Loucy (cell line): ENCODE data around the gene BCAS3.

ENCODE experiments used
- H2AFZ ChIP-seq: fragments of 200-600 bp; sonication (generic); 2 replicates; pipeline ENCODE4 v1.6.0; 2016; ENCODE audit warnings: antibody characterized with exemption, mild to moderate bottlenecking, low read length, moderate library complexity
- H3F3A ChIP-seq: fragments of 200-600 bp; 2 replicates; pipeline ENCODE4 v1.6.0; 2016; ENCODE audit warnings: antibody characterized with exemption, low read depth, mild to moderate bottlenecking
- H3K27me3 ChIP-seq: fragments of 200-600 bp; sonication (generic); 2 replicates; pipeline ENCODE4 v1.6.1; 2014; ENCODE audit warnings: low read length, mild to moderate bottlenecking; ENCODE audit not compliant: insufficient read depth, poor library complexity, severe bottlenecking
- H3K36me3 ChIP-seq: fragments of 200-600 bp; sonication (generic); 2 replicates; pipeline ENCODE4 v1.6.1; 2016; ENCODE audit warnings: low read length; ENCODE audit not compliant: insufficient read depth
- H3K4me1 ChIP-seq: fragments of 200-600 bp; sonication (generic); 2 replicates; pipeline ENCODE4 v1.5.1; 2014; ENCODE audit warnings: low read length, mild to moderate bottlenecking; ENCODE audit not compliant: insufficient read depth, poor library complexity, severe bottlenecking
- H3K4me2 ChIP-seq: fragments of 200-600 bp; sonication (generic); 2 replicates; pipeline ENCODE4 v1.6.0; 2014; ENCODE audit warnings: antibody characterized with exemption, low read length, low read depth, mild to moderate bottlenecking; ENCODE audit not compliant: poor library complexity, severe bottlenecking
- H3K4me3 ChIP-seq: fragments of 200-600 bp; sonication (generic); 2 replicates; pipeline ENCODE4 v1.5.1; 2014; ENCODE audit warnings: low read length, mild to moderate bottlenecking, mixed read lengths; ENCODE audit not compliant: poor library complexity, severe bottlenecking
- H3K79me2 ChIP-seq: fragments of 200-600 bp; sonication (generic); 2 replicates; pipeline ENCODE4 v1.6.1; 2014; ENCODE audit warnings: low read length; ENCODE audit not compliant: insufficient read depth
- H3K9ac ChIP-seq: fragments of 200-600 bp; sonication (generic); 2 replicates; pipeline ENCODE4 v1.6.0; 2014; ENCODE audit warnings: mild to moderate bottlenecking, low read depth, low read length, moderate library complexity; ENCODE audit not compliant: poor library complexity, severe bottlenecking
- H3K9me2 ChIP-seq: fragments of 200-600 bp; sonication (generic); replicated peaks from 2 replicates; pipeline ENCODE4 v1.6.1; 2016; ENCODE audit warnings: low read depth, low read length, mixed read lengths
- H3K9me3 ChIP-seq: fragments of 200-600 bp; sonication (generic); 2 replicates; pipeline ENCODE4 v1.6.1; 2014; ENCODE audit warnings: mild to moderate bottlenecking, antibody characterized with exemption, low read length, low read depth; ENCODE audit not compliant: insufficient read depth
- H4K20me1 ChIP-seq: fragments of 200-600 bp; sonication (generic); 2 replicates; pipeline ENCODE4 v1.6.0; 2014; ENCODE audit warnings: antibody characterized with exemption, low read length, mild to moderate bottlenecking; ENCODE audit not compliant: insufficient read depth, poor library complexity, severe bottlenecking
- EZH2phosphoT487 ChIP-seq: fragments of 200-600 bp; IDR thresholded peaks from 2 replicates; pipeline ENCODE4 v1.6.1; 2018; ENCODE audit warnings: antibody characterized with exemption, mild to moderate bottlenecking, moderate library complexity, borderline replicate concordance
- TF ChIP-seq, protein P1 (sequence below): fragments of 200-600 bp; sonication (generic); conservative IDR thresholded peaks from 2 replicates; pipeline ENCODE4 v1.5.1; 2014; ENCODE audit warnings: mild to moderate bottlenecking, antibody characterized with exemption, low read length

BCAS3 gene

DNA sequence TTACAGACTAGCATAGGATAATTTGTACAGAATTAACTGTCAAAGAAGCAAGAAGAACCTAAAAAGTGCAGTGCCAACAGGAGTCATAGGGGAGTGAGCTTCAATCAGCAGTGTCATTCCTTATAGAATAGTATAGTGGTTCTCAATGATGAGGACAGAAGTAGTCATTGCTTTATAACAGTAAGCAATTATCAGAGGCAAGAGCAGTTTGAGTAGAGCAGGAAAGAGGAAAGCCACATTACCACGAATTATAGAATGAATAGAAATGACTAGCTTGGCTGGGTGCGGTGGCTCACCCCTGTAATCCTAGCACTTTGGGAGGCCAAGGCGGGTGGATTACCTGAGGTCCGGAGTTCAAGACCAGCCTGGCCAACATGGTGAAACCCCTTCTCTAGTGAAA, 512.3 kb downstream of the BCAS3 start:
- no peaks in the 10 kb centered on the region for H3K27me3 ChIP-seq
- peak overlapping the region; percentile 48 for H3K9ac ChIP-seq
- H3K36me3 ChIP-seq, result no peaks in the 10 kb centered on the region
- no peaks in the 10 kb centered on the region for H3K9me2 ChIP-seq
- TF ChIP-seq EZH2phosphoT487, result no peak
- TF ChIP-seq, protein P1, sequence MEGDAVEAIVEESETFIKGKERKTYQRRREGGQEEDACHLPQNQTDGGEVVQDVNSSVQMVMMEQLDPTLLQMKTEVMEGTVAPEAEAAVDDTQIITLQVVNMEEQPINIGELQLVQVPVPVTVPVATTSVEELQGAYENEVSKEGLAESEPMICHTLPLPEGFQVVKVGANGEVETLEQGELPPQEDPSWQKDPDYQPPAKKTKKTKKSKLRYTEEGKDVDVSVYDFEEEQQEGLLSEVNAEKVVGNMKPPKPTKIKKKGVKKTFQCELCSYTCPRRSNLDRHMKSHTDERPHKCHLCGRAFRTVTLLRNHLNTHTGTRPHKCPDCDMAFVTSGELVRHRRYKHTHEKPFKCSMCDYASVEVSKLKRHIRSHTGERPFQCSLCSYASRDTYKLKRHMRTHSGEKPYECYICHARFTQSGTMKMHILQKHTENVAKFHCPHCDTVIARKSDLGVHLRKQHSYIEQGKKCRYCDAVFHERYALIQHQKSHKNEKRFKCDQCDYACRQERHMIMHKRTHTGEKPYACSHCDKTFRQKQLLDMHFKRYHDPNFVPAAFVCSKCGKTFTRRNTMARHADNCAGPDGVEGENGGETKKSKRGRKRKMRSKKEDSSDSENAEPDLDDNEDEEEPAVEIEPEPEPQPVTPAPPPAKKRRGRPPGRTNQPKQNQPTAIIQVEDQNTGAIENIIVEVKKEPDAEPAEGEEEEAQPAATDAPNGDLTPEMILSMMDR, result no peak
- peak overlapping the region; percentile 54 for H3K4me2 ChIP-seq
- no peaks in the 10 kb centered on the region for H3K79me2 ChIP-seq
- H3K9me3 ChIP-seq, result no peaks in the 10 kb centered on the region; the same call in 1 of the 2 replicates
- no peaks in the 10 kb centered on the region for H3F3A ChIP-seq
- H2AFZ ChIP-seq, result no peak overlapping the region
- no peaks in the 10 kb centered on the region for H4K20me1 ChIP-seq
- H3K4me1 ChIP-seq, result peaks cover 14% of the 10 kb centered on the region
- no peak overlapping the region for H3K4me3 ChIP-seq

- Histone ChIP-seq H2AFZ (no peak overlapping the region), H3K9me3 (no peaks in the 10 kb centered on the region; the same call in 1 of the 2 replicates), H3K4me1 (no peaks in the 10 kb centered on the region), H3K4me3 (no peak overlapping the region), H3K27me3 (no peaks in the 10 kb centered on the region), H4K20me1 (no peaks in the 10 kb centered on the region), H3K9ac (no peak overlapping the region), H3K9me2 (no peaks in the 10 kb centered on the region), H3K79me2 (no peaks in the 10 kb centered on the region), H3K36me3 (no peaks in the 10 kb centered on the region), H3K4me2 (no peak overlapping the region), H3F3A (no peaks in the 10 kb centered on the region)
- TF ChIP-seq EZH2phosphoT487, result no peak
- TF ChIP-seq, protein P1, result no peak
These were observed 518.7 kb downstream of the BCAS3 start for GRCh38 chr17:61196302-61196704.

DNA sequence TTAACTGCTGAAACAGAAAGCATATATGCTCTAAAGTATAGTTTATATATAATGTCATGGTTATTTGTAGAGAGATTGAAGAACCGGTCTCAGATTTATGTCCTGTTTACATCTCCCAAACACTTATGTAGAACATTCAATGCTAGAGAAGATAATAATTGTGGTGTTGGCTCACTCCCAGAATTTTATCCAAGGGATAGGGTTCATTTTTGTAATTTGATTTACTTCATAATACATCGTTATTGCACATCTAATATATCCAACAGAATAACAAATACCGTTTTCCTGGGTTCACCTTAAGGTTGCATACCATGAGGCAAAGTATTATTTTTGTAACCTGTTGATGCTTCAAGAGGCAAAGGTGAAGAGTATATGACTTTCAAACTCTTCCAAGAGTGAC, 519.1 kb downstream of the BCAS3 start:
- H3K4me2 ChIP-seq, result no peak overlapping the region
- H2AFZ ChIP-seq, result no peak overlapping the region
- no peaks in the 10 kb centered on the region for H4K20me1 ChIP-seq

More for the DNA sequence above, 519.1 kb downstream of the BCAS3 start:
- Histone ChIP-seq H3K9me2 (no peaks in the 10 kb centered on the region), H3K4me1 (no peaks in the 10 kb centered on the region), H3K9ac (no peak overlapping the region), H3K4me3 (no peak overlapping the region), H3K79me2 (no peaks in the 10 kb centered on the region), H3K36me3 (no peaks in the 10 kb centered on the region), H3F3A (no peaks in the 10 kb centered on the region), H3K27me3 (no peaks in the 10 kb centered on the region), H3K9me3 (no peaks in the 10 kb centered on the region; the same call in 1 of the 2 replicates)
- TF ChIP-seq, protein P1, result no peak
- no peak for TF ChIP-seq EZH2phosphoT487
